Retinal pigment epithelial cell (primary cell): ENCODE measurements around the gene PKLR.
"Not testable (repeated sequence)": the region's sequence is repeated elsewhere in the genome, so short reads cannot be mapped to it uniquely, and the experiment has no call there.

ENCODE experiments used
- DNase-seq: peaks from one replicate; pipeline ENCODE4 v3.0.0-alpha.2; 2010; ENCODE audit warnings: low read depth
- H3K4me3 ChIP-seq: 2 replicates; pipeline ENCODE4 v1.5.1; 2011; ENCODE audit warnings: mild to moderate bottlenecking, low read length, control low read depth, moderate library complexity
- CTCF ChIP-seq: conservative IDR thresholded peaks from 2 replicates; pipeline ENCODE4 v1.5.1; 2011; ENCODE audit warnings: low read depth, low read length, control low read depth, inconsistent platforms

PKLR gene

GRCh38 chr1:155250633-155251449 is 50.4 kb downstream of the PKLR start:
- H3K4me3 ChIP-seq, result peak overlapping the region; percentile 39
- no peak for DNase-seq
- TF ChIP-seq CTCF, result peak; percentile 100

DNA sequence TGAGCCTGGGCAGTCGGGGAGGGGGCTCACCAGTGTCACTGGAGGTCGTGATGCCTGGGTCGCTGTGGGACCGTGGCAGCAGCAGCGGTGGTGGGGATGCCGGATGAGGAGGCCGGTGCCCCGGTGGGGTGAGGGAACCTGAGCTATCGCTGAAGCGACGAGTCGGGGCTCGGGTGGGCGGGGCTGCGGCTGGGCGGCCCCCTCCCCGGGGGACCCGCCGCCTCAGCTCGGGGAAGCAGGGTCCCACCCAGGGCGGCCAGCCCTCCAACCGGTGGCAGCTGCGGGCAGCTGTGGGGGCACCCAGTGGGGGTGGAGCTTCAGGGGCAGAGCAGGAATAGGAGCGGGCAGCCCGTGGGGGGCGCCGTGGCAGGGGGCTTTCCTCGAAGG is 51.0 kb downstream of the PKLR start:
- DNase-seq, result no peak
- no peak for TF ChIP-seq CTCF
- peak overlapping the region; percentile 39 for H3K4me3 ChIP-seq

DNA sequence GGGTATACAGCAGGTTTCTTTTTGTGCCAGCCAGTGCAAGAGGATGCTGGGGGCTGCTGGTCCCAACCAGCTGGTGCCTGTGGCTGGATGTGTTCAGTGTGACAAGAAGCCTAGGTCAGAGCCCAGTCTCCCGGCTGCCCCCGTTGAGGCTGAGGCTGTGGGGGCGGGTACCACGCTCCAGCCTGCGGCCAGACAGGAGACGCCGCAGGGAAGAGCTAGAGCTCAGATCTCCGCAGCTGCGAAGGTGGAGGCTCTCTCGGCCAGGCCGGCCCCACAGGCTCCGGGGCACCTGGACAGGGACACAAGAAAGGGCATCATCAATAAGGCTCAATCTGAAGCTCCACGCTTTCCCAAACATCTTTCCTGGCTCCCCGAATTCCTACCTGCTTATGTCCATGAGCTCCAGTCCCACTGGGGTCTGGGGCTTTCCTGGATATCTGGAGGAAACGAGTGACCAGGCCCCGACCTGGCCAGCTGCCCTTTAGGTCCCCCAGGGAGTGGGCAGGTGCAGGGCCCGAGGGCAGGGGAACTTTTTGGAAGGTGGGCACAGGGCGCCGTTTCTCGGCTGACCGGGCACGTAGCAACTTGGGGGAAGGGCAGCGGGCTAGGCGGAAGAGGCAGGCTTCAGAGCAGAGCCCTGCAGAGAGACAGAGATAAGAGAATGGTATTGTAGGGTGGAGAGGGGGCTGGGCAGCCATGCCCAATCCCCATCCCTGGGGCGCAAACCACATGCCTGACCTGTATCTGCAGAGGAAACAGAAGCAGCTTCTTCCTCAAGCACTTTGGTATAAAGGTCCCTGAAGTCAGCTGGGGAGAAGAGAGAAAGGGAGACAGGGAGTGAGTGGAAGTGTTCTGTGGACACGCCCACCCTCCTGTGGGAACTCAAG is 53.3 kb downstream of the PKLR start:
- TF ChIP-seq CTCF, result no peak
- DNase-seq, result no peak
- no peak overlapping the region for H3K4me3 ChIP-seq

GRCh38 chr1:155246796-155247195 is 54.4 kb downstream of the PKLR start:
- not testable (repeated sequence) for H3K4me3 ChIP-seq

GRCh38 chr1:155245163-155245524 is 56.1 kb downstream of the PKLR start:
- H3K4me3 ChIP-seq, result peak overlapping the region; percentile 59
- DNase-seq, result no peak
- TF ChIP-seq CTCF, result no peak

More at GRCh38 chr1:155246796-155247195, 54.4 kb downstream of the PKLR start:
- DNase-seq, result not testable (repeated sequence)

DNA sequence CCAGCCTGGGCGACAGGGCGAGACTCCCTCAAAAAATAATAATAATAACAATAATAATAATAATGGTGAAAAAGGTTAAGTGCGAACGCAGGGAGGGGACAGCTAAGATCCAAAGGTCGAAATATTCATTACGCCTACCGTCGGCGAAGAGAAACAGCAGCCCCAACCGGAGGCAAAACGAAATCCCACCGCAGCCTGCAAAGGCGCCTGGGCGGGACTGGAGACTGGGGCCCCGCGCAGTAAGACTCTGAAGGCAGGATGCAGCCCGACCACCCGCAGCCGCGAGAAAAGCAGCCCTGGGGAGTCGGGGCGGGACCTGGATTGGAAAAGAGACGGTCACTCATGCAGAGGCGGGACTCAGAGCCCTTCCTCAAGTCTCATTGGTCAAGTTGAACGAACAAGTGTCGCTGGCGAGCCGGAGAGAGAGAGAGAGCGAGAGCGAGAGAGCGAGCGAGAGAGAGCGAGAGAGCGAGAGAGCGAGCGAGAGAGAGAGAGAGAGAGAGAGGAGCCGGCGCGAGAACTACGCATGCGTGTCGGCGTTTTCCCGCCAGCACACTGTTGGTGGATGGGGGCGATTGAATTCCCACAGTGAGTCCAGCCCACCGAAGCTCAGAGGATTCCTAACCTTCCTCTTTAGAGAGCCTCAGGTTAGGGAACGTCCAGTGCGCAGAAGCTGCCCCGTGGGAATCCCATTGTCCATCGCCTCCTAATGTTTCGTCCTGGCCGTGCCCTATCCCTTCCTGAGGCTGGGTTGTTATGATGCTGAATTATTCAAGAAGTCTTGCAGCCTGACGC is 56.7 kb downstream of the PKLR start:
- H3K4me3 ChIP-seq, result peak overlapping the region; percentile 59
- TF ChIP-seq CTCF, result peak; percentile 14
- peak; percentile 98 for DNase-seq

DNA sequence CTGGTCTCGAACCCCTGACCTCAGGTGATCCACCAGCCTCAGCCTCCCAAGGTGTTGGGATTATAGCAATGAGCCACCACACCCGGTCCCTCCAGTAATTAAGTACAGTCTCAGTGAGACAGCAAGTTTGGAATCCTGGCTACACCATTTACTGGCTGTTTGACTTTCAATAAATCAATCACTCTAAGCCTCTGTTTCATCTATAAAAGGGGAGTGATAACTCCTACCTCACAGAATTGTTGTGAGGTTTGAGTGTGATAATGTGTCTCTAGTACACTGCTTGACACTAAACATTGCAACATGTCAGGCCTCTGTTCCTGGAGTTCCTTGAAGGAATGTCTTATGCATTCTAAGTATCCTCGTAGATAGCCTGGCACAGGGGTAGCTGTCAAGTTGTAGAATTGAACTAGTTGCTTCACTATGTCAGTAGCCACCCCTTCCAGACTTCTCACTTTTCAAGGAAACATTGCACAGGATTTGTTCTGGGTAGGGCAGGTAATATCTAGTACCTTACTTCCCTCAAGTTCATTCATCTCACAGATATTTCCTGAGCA is 58.4 kb downstream of the PKLR start:
- DNase-seq, result no peak
- TF ChIP-seq CTCF, result no peak
- H3K4me3 ChIP-seq, result peak overlapping the region; percentile 59
